H54 (cell line): ENCODE results near the gene IGDCC3.

ENCODE experiments used
- DNase-seq: peaks from one replicate; pipeline ENCODE4 v3.0.0; 2011; ENCODE audit warnings: low spot score, mixed read lengths; ENCODE audit not compliant: insufficient read length
- FAIRE-seq: peaks from 3 replicates; lab custom pipeline; 2011; peaks lifted over from hg19 to GRCh38; lab: Jason Lieb, UNC
- POLR2A ChIP-seq: IDR thresholded peaks from 2 replicates; pipeline ENCODE4 v1.6.1; 2011; ENCODE audit warnings: low read depth, mild to moderate bottlenecking, low read length

IGDCC3 gene

DNA sequence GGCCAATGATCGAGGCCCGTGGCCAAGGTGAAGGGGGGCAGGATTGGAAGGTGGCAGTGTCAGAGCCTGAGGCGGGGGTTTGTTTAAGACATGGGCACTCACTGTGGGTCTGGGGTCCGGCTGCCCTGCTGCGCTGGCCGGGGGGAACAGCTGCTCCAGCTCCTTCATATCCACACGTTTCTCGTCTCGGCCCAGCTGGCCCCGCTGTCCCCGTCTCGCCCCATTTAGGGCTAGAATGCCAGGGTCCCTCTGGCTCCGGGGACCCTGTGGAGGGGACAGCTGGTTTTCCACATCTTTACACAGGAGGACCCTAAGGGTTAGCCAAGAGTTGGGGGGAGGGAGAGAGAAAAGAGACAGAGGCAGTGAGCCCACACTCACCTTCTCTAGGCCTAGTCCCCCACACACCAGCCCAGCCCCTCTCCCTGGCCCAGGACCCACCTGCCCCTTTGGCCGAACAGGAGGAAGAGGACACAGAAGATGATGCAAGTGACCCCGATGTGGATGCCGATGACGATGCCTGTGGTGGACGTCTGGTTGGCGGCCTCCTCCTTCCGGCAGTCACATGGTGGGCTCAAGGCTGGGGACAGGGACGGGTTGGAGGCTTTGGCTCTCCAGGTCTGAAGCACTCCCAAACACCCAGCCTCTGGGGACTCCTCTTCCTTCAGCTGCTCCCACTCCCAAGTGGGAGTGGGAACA is 48.4 kb downstream of the IGDCC3 start:
- FAIRE-seq (no peak), DNase-seq (no peak)
- no peak for TF ChIP-seq POLR2A

DNA sequence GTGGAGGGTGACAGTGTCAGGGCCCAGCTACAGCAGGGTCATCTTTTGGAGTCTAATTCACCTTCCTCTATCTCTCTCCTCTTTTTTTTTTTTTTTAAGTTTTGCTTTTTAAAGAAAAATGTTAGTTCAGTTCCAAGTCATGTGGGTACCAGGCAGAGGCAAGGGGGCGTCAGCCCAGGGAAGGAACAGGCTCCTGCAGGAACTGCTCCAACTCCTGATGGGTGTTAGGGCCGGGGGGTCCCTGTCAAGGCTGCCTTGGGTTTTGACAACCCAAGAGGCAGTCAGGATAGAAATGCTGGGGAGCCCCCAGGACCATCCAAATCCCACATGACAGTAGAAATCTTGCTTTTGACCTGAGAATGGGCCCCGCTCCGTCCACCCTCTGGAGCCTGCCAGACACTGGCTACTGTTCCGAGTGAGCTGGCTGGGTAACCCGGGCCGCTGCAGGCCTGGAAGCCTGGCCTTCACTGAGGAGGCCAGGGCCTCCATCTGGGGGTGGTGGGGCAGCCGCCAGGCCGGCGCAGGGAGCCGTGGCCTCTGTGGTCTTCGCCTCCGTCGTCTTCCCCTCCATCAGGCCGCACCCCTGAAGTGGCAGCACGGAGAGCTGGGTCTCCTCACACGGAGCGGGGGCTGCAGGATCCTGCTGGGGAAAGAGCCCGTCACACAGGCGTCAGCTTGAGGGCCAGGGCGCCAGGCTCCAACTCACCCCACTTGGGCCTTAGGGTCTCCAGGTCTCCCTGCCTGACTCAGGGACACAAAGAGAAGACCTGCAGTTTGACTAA is 49.1 kb downstream of the IGDCC3 start:
- no peak for TF ChIP-seq POLR2A
- DNase-seq (no peak), FAIRE-seq (no peak)

DNA sequence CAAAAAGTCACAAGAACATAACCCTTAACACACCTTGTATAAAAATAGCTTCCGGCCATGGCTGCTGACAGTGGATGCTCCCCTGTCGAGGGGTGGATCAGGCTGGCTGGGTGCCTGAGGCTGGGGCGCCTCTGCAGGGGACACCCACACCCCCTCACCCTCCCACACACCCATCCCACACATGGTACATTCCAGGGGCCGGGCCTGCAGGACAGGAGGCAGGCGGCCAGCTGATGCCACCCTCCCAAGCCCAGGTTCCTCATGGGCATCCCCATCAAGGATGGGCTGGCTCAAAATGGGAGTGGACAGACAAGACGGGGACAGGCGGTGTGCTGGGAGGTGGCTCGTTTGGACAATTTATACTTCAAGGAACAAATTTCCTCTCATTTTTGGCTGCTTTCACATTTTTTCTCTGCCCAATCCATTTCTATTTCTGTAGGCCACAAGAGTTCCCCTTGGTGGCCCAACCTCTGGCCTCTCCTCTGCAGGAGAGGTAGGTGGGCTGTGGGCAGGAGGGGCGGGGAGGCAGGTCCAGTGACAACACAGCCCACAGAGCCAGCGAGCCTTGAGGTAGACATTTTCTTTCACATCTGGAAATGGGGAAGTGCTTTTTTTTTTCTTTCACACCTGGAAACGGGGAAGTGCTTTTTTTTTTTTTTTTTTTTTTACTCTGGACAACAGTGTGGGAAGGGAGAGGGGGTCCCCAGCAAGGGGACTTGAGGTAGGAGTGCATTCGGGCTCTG is 50.0 kb downstream of the IGDCC3 start:
- DNase-seq (no peak), FAIRE-seq (no peak)
- TF ChIP-seq POLR2A: no peak

DNA sequence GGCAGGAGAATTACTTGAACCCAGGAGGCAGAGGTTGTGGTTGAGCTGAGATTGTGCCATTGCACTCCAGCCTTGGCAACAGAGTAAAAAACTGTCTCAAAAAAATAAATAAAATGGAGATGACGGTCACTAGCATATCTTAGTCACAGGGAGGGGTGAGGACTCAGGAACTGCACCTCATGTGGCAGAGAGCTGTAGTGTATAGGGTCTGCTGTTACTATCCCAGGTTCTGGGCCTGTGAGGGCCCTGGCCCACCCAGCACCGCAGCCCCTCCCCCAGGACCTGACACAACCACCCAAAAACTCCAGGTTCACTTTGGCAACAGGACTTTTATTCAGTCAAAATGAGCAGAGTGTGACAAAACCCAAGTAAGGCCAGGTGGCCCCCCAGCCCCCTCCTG is 51.0 kb downstream of the IGDCC3 start:
- TF ChIP-seq POLR2A: no peak
- no peak for FAIRE-seq
- no peak for DNase-seq

DNA sequence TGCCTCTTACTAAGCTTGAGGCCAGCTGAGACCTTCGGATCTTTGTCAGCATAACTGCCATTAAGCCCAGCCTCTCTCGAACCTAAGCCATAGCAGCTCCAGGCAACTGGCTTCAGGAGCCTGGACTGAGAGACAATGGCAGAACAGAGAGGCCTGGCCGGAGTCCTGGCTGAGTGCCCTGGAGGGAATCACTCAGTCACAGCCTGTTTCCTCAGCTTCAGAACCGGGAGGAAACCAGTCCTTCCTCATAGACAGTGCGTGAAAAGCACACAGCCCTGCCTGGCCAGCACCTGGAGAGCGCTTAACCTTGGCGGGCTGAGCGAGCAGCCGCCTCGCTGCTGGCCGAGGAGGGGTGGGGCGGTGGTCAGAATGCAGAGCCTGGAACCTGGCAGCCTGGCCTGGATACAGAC is 51.7 kb downstream of the IGDCC3 start:
- DNase-seq: no peak
- TF ChIP-seq POLR2A: no peak
- FAIRE-seq: no peak

DNA sequence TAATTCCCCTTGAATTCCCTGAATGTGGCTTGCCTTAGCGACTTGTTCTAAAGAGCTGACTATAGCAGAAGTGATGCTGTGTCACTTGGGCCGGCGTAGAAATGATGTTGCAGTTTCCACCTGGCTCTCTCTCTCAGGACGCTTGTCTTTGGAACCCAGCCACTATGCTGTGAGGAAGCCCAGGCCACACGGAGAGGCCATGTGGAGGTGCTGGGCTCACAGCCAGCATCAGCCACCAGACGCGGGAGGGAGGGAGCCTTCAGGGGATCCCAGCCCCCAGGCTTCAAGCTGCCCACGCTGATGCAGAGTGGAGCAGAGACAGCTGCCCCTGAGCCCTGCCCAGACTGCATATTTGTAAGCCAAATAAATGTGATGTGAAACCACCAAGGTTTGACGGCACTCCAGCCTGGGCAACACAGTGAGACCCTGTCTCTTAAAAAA is 54.7 kb downstream of the IGDCC3 start:
- TF ChIP-seq POLR2A: no peak
- FAIRE-seq (no peak), DNase-seq (no peak)

DNA sequence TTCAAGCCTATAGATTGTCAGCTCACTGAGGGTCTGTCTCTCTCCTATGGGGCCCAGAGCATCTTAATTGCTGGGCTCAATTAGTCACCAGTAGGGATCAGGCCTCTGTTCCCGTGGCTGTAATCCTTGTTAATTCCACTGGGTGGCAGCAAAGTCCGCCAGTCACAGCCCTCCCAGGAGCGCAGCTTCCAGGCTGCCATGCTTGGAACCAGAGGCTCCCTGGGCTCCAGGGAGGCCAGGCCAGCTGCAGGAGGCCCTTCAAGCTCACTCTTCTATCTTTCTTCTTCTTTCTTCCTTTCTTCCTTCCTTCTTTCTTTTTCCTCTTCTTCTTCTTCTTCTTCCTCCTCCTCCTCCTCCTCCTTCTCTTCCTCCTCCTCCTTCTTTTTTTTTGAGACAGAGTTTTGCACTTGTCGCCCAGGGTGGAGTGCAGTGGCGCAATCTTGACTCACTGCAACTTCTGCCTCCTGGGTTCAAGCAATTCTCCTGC is 58.9 kb downstream of the IGDCC3 start:
- DNase-seq: peak; percentile 63
- no peak for FAIRE-seq
- TF ChIP-seq POLR2A: no peak

DNA sequence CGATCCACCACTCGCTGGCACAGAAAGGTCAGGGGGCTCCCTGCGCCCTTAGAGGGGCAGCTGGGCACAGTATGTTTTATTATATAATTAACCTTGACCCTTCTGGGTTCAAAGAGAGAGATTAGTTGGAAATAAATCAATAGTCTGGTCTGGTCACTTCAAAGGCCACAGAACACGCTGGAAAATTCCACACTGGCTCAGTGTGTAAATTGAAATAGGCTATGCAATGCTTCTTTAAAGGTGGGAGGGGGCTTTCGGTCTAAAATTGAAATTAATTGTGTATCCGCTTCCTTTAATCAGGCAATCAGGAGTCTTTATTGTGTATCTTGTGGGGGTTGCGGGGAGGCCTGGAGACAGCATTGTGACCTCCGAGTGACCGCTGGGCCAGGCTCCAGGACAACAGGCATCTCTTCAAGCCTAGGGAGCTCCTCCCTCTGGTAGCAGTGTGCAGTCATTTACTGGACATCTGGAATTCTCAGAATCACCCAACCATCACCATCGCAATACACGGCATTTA is 65.3 kb downstream of the IGDCC3 start:
- no peak for TF ChIP-seq POLR2A
- no peak for DNase-seq
- no peak for FAIRE-seq

DNA sequence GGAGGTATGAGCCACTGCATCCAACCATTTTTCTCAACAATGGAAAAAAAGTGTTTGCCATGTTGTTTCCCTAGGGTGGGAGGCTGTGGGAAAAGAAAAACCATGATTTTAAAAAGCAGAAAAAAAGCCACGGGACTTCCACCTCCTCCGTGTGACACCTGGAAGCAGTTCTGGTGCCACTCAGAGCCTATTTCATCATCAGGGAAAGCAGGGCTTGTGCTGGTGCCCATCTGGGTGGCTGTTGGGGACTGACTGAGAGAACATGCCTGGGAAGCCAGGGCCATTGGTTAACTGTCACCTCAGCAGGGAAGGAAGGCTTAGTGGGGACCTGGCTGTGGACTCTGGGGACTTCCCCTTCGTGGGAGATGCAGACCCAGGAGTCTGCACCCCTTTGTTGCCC is 66.0 kb downstream of the IGDCC3 start:
- FAIRE-seq: no peak

DNA sequence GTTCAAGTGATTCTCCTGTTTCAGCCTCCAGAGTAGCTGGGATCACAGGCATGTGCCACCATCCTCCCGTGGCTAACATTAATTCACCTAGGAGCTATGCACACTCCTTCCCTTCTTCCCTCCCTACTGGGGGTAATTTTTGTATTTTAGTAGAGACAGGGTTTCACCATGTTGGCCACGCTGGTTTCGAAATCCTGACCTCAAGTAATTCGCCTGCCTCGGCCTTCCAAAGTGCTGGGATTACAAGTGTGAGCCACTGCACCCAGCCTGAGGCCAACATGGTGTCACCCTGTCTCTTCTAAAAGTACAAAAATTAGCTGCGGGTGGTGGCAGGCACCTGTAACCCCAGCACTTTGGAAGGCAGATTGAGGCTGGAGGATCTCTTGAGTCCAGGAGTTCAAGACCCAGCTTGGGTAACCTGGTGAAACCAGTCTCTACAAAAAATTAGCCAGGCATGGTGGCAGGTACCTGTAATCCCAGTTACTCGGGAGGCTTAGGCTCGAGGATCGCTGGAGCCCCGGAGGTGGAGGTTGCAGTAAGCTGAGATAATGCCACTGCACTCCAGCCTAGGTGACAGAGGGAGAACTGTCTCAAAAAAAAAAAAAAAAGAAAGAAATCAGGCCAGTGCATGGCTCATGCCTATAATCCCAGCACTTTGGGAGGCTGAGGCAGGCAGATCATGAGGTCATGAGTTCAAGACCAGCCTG is 67.2 kb downstream of the IGDCC3 start:
- TF ChIP-seq POLR2A: no peak
- no peak for DNase-seq
- FAIRE-seq: no peak

More for the DNA sequence above, 66.0 kb downstream of the IGDCC3 start:
- DNase-seq: no peak
- TF ChIP-seq POLR2A: no peak

DNA sequence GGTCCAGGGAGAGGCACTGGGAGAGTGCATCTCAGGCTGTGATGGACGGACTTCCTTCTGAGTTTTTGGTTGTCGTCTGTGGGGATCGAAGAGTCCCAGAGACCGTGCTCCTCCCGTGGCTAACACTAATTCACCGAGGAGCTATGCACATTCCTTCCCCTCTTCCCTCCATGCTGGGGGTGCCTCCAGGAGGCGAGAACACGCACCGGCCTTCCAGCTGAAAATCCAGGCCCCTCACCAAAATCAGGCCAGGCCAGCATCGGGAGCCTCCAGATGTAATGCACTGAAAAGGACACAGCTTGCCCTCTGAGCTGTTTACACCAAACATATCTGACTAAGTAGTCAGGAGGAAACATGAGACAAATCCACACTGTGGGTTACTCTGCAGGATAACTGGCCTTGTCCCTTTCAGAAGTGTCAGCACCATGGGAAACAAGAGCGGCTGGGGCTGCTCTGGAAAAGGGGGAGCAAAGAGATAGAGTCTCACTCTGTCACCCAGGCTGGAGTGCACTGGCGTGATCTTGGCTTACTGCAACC is 67.9 kb downstream of the IGDCC3 start:
- FAIRE-seq (no peak), DNase-seq (no peak)
- TF ChIP-seq POLR2A: no peak

DNA sequence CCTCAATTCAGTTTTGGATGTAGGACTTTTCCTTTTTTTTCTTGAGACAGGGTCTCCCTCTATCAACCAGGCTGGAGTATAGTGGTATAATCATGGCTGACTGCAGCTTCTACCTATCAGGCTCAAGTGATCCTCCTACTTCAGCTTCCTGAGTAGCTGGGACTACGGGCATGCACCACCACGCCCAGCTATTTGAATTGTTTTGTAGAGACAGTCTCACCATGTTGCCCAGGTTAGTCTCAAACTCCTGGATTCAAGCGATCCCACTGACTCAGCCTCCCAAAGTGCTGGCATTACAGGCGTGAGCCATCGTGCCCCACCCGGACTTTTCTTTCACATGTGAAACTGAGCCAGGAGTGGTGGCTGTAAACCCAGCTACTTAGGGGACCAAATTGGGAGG is 69.8 kb downstream of the IGDCC3 start:
- TF ChIP-seq POLR2A: no peak
- no peak for FAIRE-seq
- DNase-seq: no peak

DNA sequence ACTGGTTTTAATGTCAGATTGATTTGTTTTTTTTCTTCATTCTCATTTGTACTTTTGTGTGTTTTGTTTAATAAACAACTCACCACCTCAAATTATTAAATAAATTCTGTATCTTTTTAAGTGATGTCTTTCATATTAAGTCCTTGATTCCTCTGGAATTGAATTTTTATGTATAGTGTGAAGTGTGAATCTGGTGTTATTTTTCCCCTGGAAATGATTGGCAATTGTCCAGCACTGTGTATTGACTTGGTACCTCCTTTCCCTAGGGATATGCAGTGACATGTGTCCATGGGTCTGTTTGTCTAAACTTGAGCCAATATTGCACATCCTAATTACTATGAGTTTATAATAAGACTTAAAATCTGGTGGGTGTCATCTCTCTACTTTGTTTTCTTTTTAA is 71.3 kb downstream of the IGDCC3 start:
- DNase-seq (no peak), FAIRE-seq (no peak)
- no peak for TF ChIP-seq POLR2A
